HG02623 (cell line): ENCODE data around the gene DR1.
"Not testable (repeated sequence)": the region's sequence is repeated elsewhere in the genome, so short reads cannot be mapped to it uniquely, and the experiment has no call there.

Source experiments
- ATAC-seq: cut with Tn5 transposase; IDR thresholded peaks from one replicate; pipeline ENCODE4 v1.9.1; 2021; ENCODE audit warnings: moderate library complexity; ENCODE audit not compliant: unreplicated experiment

The DR1 gene

GRCh38 chr1:93374334-93375106 is 28.8 kb downstream of the DR1 start:
- no peak for ATAC-seq

GRCh38 chr1:93384656-93385055 is 38.9 kb downstream of the DR1 start:
- no peak for ATAC-seq

GRCh38 chr1:93386268-93386667 is 40.6 kb downstream of the DR1 start:
- ATAC-seq = not testable (repeated sequence)

GRCh38 chr1:93394514-93394913 is 48.8 kb downstream of the DR1 start:
- ATAC-seq = no peak

DNA sequence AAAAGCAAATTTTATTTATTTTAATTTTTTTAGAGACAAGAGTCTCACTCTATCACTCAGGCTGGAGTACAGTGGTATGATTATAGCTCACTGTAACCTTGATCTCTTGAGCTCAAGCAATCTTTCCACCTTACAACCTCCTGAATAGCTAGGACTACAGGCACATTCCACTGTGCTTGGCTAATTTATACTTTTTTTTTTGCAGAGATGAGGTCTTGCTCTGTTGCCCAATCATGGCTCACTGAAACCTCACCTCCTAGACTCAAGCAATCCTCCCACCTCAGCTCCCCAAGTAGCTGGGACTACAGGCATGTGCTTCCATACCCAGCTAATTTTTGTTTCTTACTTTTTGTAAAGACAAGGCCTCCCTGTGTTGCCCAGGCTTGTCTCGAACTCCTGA is 49.5 kb downstream of the DR1 start:
- ATAC-seq = no peak

- no peak for ATAC-seq
Observed at GRCh38 chr1:93399781-93400180, 54.1 kb downstream of the DR1 start.

DNA sequence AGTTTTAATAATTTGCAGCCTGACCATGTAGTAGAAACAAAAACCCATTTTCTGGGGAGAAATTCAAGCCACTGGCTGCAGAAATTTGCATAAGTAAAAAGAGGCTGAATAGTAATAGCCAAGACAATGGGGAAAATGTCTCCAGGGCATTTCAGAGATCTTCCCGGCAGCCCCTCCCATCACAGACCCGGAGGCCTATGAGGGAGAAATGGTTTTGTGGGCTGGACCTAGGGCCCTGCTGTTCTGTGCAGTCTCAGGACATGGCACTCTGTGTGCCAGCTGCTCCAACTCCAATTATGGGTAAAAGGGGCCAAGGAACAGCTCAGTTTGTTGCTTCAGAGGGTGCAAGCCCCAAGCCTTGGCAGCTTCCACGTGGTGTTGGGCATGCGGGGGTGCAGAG is 62.5 kb downstream of the DR1 start:
- ATAC-seq = no peak

GRCh38 chr1:93411000-93411399 is 65.3 kb downstream of the DR1 start:
- ATAC-seq = no peak

DNA sequence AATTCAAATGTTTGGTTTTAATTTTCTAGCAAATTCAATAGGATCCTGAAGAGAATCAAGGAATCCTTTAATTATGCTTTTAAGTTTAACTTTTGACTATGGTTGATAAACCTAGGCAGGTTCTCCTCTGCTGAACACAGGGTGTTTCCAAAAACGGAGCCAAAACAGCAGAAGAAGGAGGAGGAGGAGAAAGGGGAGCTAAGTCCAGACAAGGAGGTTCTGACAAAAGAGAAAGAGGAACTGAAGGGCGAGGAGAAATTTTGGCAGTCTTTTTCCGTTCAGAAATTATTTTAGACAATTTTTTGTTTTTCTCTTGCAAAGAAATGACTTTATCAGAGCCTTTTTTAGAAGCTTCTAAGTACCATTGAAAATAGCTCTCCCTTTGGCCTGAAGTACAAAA is 69.0 kb downstream of the DR1 start:
- ATAC-seq = no peak

GRCh38 chr1:93415296-93415695 is 69.6 kb downstream of the DR1 start:
- ATAC-seq = no peak

- no peak for ATAC-seq
Observed at GRCh38 chr1:93416183-93416582, 70.5 kb downstream of the DR1 start.
